HTR-8/SVneo (cell line): Measurements from ENCODE around the gene DENND5B.
A peak's percentile ranks its signal among the peaks of the same experiment; 100 is the strongest.
"Not testable (repeated sequence)": the region's sequence is repeated elsewhere in the genome, so short reads cannot be mapped to it uniquely, and the experiment has no call there.

Experiments used
- DNase-seq: peaks from one replicate; pipeline ENCODE4 v3.0.0; 2011; ENCODE audit warnings: low spot score, mixed read lengths; ENCODE audit not compliant: insufficient read length
- FAIRE-seq: peaks from 2 replicates; lab custom pipeline; 2011; peaks lifted over from hg19 to GRCh38; lab: Jason Lieb, UNC

DENND5B gene

DNA sequence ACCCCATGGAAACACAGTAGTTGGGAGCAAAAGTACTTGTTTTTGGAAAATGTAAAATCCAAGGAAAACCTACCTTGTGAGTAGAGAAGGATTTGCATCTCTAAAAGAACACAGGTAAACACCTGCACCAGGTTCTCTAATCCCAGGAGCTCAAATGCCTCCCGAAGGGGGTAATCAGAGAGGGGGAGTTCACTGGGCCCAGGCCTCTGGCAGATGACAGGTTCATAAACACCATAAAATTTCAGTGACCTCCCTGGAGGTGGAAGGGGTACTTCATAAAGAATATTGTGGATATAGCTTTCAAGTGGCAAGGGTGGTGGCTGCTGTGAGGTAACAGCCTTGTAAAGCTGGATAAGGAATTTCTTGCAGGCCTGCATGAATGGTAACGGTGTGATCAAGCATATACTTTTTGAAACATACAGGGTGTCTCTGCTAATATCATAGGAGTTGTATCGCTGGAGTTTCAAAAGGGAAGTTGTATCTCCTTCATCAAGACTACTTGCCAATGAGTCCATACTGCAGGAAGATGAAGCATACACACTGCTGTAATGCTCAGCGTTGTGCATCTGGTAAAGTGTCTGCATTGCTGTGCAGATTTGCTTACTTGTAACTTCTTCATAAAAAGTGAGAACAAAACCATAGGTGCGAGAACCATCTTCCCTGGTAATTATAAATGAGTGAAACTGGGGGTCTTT, 111.3 kb downstream of the DENND5B start:
- FAIRE-seq, result no peak
- no peak for DNase-seq

- DNase-seq (no peak), FAIRE-seq (no peak)
Observed at GRCh38 chr12:31478898-31479297, 112.0 kb downstream of the DENND5B start.

GRCh38 chr12:31478425-31478824, 112.5 kb downstream of the DENND5B start:
- no peak for DNase-seq
- FAIRE-seq, result peak; percentile 54

DNA sequence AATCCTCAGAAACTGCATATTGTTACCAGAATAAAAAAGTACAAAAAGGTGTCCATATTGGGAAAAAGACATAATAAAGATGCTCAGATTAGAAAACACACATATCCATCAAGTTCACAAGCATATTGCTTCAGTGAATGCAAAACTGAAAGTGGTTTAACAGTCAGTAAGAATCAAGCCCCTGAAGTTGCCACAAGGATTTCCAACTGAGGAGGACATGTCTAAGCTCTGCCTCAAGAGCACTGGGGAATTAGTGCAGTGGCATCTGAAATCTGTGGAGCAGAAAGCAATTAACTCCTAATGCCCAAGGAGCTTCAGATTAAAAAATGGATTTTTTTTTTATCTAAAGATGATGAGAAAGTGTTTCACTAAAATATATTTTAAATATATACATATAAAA, 113.2 kb downstream of the DENND5B start:
- FAIRE-seq, result no peak
- no peak for DNase-seq

DNA sequence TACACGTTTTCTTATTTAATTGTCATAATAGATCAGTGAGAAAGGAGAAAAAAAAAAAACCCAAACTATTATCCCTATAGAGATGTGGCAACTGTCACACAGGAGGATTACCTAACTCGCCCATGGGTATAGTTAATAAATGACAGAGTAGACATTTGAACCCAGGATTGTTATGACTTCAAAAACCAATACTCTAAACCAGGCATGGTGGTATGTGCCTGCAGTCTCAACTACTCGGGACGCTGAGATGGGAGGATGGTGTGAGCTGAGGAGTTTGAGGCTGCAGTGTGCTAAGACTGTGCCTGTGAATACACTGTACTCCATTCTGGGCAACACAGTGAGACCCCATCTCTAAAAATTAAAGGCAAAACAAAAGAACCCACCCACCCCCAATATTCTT, 114.5 kb downstream of the DENND5B start:
- FAIRE-seq (peak; percentile 26), DNase-seq (no peak)

GRCh38 chr12:31475610-31476009, 115.3 kb downstream of the DENND5B start:
- not testable (repeated sequence) for DNase-seq
- peak; percentile 42 for FAIRE-seq

- no peak for DNase-seq
- FAIRE-seq, result no peak
Observed at GRCh38 chr12:31474751-31475150, 116.2 kb downstream of the DENND5B start.

DNA sequence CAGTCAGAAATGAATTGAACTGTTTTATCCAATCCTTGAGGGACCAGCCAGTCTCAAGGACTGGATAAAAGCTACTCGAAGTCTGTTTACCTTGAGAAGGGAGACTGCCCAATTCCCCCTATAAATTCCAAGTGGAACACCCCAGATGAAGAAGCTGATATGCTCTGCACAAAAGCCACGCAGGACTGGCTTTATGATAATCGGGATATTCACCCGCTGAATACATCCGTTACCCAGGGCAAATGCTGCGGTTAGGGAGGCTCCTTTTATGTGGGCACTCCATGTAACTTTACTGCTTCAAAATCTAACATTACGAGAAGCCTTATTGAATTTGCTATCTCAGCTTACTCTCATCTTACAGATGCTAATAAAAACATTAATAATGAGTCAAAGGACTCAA, 119.1 kb downstream of the DENND5B start:
- no peak for DNase-seq
- no peak for FAIRE-seq

- FAIRE-seq (no peak), DNase-seq (no peak)
Observed at GRCh38 chr12:31471051-31471450, 119.9 kb downstream of the DENND5B start.

DNA sequence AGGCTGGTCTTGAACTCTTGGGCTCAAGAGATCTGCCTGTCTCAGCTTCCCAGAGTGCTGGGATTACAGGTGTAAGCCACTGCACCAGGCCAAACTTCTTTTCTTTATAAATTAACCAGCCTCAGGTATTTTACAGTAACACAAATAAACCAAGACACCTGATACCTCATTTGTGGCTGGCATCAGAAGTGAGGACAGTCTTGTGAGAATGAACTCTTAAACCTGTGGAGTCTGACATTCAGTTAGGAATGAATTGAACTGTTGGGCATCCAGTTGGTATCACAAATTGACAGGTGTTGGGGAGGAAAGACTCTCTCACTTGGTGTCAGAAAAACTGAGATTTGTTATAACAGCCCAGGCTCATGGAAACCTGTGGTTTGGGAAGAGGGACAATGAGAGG, 120.5 kb downstream of the DENND5B start:
- DNase-seq (no peak), FAIRE-seq (no peak)

- no peak for FAIRE-seq
- DNase-seq, result no peak
Observed at GRCh38 chr12:31466768-31467167, 124.2 kb downstream of the DENND5B start.

DNA sequence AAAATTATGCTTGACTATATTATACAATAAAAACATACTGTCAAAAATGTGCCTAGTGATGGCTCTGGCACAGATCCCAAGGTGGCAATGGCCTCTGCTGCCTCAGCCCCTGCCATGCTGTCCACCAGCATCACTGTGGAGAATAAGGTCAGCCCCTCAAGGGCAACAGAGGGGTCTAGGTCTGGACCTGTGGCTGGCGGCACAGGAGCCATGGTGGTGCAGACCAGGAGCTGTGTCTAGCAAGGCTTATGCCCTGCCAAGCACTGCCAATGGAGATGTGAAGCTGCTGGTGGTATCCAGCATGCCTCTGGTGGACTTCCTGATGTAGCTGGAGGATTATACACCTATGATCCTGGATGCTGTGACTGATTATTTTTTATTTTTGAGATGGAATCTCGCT, 125.9 kb downstream of the DENND5B start:
- DNase-seq (no peak), FAIRE-seq (no peak)

- DNase-seq (no peak), FAIRE-seq (no peak)
Observed at GRCh38 chr12:31460024-31460423, 130.9 kb downstream of the DENND5B start.

- no peak for DNase-seq
- FAIRE-seq, result no peak
Observed at GRCh38 chr12:31456562-31456961, 134.4 kb downstream of the DENND5B start.

DNA sequence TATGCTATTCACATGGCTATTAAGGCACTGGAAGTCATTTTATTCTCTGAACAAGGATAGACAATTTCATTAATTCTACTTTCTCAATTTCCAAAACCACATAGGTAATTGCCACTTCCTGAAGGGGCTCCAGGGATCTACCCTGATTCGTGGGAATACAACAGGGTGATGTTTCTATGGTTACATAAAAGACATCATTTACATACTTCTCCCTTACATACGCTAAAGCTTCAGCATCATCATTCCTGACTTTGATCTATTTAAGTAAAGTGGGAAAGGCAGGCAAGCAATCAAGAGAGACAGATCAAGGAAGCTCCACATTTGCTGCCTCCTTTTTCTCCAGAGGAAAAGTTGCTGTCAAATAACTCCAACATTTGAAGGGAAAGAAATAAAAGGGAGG, 146.2 kb downstream of the DENND5B start:
- no peak for DNase-seq
- FAIRE-seq, result no peak

DNA sequence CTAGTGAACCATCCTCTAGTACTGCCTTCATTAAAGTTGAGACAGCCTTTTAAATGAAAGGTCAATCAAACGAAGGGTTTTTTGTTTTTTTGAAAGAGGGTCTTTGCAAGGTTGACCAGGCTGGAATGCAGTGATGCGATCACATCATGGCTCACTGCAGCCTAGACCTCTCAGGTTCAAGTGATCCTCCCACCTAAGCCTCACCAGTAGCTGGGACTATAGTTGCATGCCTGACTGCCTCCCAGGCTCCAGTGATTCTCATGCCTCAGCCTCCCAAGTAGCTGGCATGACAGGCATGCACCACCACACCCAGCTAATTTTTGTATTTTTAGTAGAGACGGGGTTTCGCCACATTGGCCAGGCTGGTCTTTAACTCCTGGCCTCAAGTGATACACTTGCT, 150.3 kb downstream of the DENND5B start:
- FAIRE-seq, result no peak
- no peak for DNase-seq

DNA sequence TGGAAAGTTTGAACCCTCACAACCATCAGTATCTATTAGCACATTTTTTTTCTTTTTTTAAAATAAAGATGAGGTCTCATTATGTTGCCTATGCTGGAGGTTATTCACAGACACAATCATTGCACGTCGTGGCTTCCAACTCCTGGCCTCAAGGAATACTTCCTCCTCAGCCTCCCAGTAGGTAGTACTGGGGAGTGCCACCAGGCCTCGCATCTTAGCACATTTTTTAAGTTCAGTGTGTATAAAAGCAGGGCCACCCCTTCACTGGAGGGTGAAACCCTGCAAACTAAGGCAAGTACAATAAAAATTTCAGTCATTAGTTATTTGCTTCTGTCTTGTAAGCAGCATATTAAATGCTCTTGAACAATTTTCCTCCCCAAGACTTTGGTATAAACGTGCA, 150.8 kb downstream of the DENND5B start:
- FAIRE-seq (no peak), DNase-seq (no peak)

DNA sequence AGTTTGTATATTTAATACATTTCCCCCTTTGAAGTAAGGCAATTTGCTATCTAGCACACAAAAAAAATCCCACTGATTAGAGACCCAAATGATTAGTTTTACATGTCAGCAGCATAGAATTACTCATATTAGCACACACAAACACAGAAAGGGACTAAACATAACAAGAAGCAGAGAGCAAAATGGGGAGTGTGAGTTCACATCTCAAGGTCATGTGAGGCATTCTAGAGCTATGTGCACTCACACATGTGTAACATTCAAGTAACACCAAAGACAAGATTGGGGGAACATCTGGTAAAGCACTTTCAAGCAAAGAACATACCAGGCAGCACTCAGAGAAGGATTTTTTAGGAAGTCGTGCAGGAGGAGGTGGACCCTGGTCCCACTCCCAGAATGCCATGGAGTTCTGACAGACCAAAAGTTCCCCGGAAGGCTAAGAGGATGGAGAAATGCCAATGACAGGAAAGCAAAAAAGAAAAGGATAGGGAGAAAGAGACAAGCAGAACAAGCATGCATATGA, 159.2 kb downstream of the DENND5B start:
- FAIRE-seq, result peak; percentile 69
- no peak for DNase-seq

DNA sequence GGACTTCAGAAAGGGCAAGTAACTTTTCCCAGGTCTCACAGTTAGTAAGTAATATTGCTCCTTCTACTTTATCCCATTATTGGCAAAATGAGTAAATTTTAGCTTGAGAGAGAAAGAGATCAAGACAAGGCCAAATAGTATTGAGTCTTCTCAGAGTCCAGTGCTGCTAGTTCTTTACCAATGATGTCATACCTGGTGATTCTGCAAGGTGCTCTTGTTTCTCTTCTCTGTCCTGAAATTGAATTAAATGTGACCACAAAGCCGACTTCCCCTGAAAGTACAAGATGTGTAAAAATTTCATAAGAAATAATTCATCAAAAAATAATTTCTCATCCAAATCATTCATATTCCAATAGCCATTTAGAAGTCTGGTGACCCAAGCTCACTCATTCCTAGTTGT, 167.5 kb downstream of the DENND5B start:
- DNase-seq (no peak), FAIRE-seq (no peak)

DNA sequence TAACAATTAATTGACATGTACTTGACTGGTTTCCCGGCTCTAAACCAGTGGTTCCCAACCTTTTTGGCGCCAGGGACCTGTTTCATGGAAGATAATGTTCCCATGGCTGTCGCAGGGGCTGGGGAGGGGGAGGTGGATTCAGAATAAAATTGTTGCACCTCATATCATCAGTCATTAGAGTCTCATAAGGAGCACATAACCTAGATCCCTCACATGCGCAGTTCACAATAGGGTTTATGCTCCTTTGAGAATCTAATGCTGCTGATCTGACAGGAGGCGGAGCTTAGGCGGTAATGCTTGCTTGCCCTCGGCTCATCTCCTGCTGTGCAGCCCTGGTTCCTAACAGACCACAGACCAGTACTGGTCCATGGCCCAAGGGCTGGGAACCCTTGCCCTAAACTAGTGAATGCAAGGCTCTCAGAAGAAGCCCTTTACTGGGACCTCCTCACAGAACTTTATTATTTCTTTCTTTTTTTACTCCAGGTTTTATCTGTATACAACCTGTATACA, 178.6 kb downstream of the DENND5B start:
- DNase-seq, result no peak
- no peak for FAIRE-seq

DNA sequence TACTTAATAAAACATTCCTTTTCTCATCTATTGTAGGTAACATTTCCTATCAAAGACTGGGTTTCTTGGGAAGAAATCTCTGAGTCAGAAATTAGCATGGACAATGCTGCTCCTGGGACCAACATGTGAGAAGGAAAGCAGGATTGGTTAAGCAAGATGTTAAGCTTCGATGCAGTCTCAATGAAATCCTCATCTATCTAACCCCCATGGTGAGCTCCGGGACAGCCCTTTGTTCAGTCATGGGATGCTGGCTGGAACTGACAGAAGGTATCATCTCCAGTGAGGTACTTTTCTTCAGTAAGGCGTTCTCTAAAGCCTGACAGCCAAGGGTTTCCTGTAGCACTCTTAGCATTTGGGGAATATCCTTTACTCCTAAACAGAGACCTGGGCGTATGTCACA, 182.2 kb downstream of the DENND5B start:
- no peak for FAIRE-seq

DNA sequence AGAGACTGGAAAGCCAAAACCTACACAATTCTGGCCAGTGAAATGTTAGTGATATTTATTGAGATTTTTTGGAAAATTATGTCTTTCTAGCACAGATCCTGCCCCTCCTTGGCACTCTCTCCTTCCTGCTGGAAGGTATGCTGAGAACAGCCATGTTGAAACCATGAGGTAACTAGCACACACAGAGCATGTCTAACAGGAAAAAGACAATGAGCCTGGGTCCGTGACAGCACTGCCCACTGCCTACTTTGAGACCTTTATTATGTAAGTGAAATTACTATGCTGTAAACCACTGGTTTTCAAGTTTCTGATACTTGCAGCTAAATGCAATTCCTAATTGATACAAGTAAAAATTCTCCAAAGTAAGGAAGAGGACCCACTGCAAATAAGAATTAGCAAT, 183.4 kb downstream of the DENND5B start:
- DNase-seq (no peak), FAIRE-seq (no peak)

More for the DNA sequence above, 182.2 kb downstream of the DENND5B start:
- DNase-seq, result no peak
